ENCODE data around the gene AKT3.

DNA sequence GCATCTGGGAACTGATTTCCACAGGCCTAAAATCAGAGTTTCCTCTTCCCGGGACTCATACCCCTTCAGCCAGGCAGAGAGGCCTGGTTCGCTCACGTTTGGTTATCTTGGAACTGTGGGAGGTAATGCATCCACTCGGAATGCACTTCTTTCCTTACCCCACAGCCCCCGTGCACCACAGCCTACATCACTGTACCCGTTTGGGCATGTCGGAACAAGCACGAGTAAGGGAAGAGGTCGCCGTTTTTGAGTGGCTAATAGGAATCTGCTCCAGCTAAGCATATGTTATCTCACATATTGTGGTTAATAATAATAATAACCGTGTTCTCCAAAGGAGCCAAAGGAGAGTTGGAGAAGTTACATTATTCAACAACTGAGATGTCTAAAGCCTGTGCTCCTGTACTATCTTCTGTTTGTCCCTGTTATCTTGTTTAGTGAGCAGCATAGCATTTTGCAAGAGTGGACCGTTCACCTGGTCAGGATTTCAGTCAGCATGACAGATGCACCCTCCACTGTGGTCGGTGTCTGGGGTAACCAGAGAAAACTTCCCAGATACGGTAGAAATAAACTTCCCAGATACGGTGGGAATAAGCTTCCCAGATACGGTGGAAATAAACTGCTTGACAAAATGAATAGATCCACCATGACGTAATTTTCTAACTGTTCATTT lies 395.6 kb downstream of the AKT3 start:
- TF ChIP-seq POLR2AphosphoS5 (IDR thresholded peaks at IDR 0.05; ENCODE audit: low read depth, low read length), result no peak
- TF ChIP-seq, protein P1, sequence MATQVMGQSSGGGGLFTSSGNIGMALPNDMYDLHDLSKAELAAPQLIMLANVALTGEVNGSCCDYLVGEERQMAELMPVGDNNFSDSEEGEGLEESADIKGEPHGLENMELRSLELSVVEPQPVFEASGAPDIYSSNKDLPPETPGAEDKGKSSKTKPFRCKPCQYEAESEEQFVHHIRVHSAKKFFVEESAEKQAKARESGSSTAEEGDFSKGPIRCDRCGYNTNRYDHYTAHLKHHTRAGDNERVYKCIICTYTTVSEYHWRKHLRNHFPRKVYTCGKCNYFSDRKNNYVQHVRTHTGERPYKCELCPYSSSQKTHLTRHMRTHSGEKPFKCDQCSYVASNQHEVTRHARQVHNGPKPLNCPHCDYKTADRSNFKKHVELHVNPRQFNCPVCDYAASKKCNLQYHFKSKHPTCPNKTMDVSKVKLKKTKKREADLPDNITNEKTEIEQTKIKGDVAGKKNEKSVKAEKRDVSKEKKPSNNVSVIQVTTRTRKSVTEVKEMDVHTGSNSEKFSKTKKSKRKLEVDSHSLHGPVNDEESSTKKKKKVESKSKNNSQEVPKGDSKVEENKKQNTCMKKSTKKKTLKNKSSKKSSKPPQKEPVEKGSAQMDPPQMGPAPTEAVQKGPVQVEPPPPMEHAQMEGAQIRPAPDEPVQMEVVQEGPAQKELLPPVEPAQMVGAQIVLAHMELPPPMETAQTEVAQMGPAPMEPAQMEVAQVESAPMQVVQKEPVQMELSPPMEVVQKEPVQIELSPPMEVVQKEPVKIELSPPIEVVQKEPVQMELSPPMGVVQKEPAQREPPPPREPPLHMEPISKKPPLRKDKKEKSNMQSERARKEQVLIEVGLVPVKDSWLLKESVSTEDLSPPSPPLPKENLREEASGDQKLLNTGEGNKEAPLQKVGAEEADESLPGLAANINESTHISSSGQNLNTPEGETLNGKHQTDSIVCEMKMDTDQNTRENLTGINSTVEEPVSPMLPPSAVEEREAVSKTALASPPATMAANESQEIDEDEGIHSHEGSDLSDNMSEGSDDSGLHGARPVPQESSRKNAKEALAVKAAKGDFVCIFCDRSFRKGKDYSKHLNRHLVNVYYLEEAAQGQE (IDR thresholded peaks at IDR 0.05; ENCODE audit: insufficient read depth in 1 of 2, low read depth in 2 of 2, low read length in 2 of 2), result no peak
